Activated naive CD4-positive, alpha-beta T cell treated with anti-CD3 and anti-CD28 coated beads for 36 hours (primary cell): Measurements from ENCODE around the gene MBD5. TPM values are rescaled to one million over a fixed set of nuclear protein-coding genes. Genes with fewer than 3 reads are reported as not detected.

Experiments used
- CTCF ChIA-PET: fragments of 350-600 bp; sonication (Branson Sonifier 250); formaldehyde crosslinking; loops from one replicate; lab custom pipeline; 2021; ENCODE audit warnings: antibody characterized with exemption; lab: Charles Lee
- DNase-seq: peaks from one replicate; pipeline ENCODE4 v3.0.0-alpha.2; 2020
- H3K27ac Mint-ChIP-seq: one replicate; pipeline ENCODE4 v1.8.0; 2021; ENCODE audit warnings: mild to moderate bottlenecking, mixed read lengths
- H3K27me3 Mint-ChIP-seq: one replicate; pipeline ENCODE4 v1.8.0; 2021; ENCODE audit warnings: low read depth, mixed read lengths
- H3K36me3 Mint-ChIP-seq: one replicate; pipeline ENCODE4 v1.8.0; 2021; ENCODE audit warnings: low read depth, mixed read lengths
- H3K4me1 Mint-ChIP-seq: one replicate; pipeline ENCODE4 v1.8.0; 2021; ENCODE audit warnings: low read depth, mixed read lengths
- H3K4me3 Mint-ChIP-seq: one replicate; pipeline ENCODE4 v1.8.0; 2021; ENCODE audit warnings: mild to moderate bottlenecking, moderate library complexity, mixed read lengths
- H3K9me3 Mint-ChIP-seq: one replicate; pipeline ENCODE4 v1.8.0; 2021; ENCODE audit warnings: mixed read lengths
- intact Hi-C: fragments of 100-400 bp; cut with micrococcal nuclease; formaldehyde crosslinking; loops from one replicate; pipeline ENCODE4 v1.15.1; 2023
- total RNA-seq, 2 experiments: library from RNA; stranded (reverse); gene quantifications; one replicate each; pipeline ENCODE4 v1.2.3, GENCODE V29; 2021

Gene MBD5
- total RNA-seq, 2 experiments from 2014 or later: 19.6 to 20.2 TPM

GRCh38 chr2:148298196-148298595, 277.3 kb downstream of the MBD5 start:
- Mint-ChIP-seq H3K4me1 (no peaks in the 10 kb centered on the region), H3K4me3 (no peak overlapping the region), H3K27ac (no peak overlapping the region), H3K27me3 (no peaks in the 10 kb centered on the region), H3K9me3 (no peaks in the 10 kb centered on the region), H3K36me3 (peaks cover 8% of the 10 kb centered on the region)
- intact Hi-C loops: no loop called here
- DNase-seq: no peak
- CTCF ChIA-PET: no interaction called here

DNA sequence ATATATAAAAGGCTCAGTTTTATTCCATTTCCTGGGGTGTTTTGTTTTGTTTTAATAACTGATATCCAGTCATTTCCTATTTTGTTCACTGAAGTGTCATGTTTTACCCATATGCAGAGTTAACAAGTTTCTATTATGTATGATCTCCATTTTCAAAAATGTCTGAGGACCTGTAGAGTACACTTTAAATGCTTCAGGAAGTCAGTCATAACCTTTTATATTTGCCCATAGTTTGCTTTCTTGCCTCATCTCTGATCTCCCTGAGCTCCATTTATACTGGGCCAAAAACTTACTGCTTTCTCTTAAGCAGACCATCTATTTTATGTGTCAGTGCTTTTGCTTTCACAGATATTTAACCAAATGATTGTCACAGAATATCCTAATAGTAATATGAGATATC, 278.7 kb downstream of the MBD5 start:
- CTCF ChIA-PET: interaction anchor here (0.7 kb wide), 1 partner anchor 629 kb away, joined by 8 read pairs; no protein-coding TSS in a partner anchor
- H3K27me3 Mint-ChIP-seq: no peaks in the 10 kb centered on the region
- DNase-seq: no peak
- intact Hi-C loops: no loop called here
- no peak overlapping the region for H3K4me3 Mint-ChIP-seq
- H3K4me1 Mint-ChIP-seq: no peaks in the 10 kb centered on the region
- no peaks in the 10 kb centered on the region for H3K9me3 Mint-ChIP-seq
- H3K36me3 Mint-ChIP-seq: peaks cover 7% of the 10 kb centered on the region
- H3K27ac Mint-ChIP-seq: no peak overlapping the region

- no peaks in the 10 kb centered on the region for H3K27me3 Mint-ChIP-seq
- no peaks in the 10 kb centered on the region for H3K4me1 Mint-ChIP-seq
- peaks cover 7% of the 10 kb centered on the region for H3K36me3 Mint-ChIP-seq
- CTCF ChIA-PET: no interaction called here
- no peak overlapping the region for H3K27ac Mint-ChIP-seq
- no peaks in the 10 kb centered on the region for H3K9me3 Mint-ChIP-seq
- no peak overlapping the region for H3K4me3 Mint-ChIP-seq
- no peak for DNase-seq
- intact Hi-C loops: no loop called here
Observed at GRCh38 chr2:148300544-148300943, 279.7 kb downstream of the MBD5 start.

DNA sequence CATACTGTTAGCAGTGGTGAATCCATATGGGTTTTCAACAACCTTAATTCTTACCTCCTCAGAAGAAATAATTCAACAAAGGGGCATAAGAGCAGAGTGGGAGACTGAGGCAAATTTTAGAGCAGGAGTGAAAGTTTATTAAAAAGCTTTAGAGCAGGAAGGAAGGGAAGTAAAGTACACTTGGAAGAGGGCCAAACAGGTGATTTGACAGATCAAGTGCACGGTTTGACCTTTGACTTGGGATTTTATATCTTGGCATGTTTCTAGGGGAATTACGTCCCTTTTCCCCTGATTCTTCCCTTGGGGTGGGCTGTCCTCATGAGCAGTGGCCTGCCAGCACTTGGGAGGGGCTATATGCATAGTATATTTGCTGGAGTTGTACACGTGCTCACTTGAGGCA, 280.5 kb downstream of the MBD5 start:
- Mint-ChIP-seq H3K4me3 (no peak overlapping the region), H3K27me3 (no peaks in the 10 kb centered on the region), H3K27ac (no peak overlapping the region), H3K9me3 (no peaks in the 10 kb centered on the region), H3K36me3 (peaks cover 6% of the 10 kb centered on the region), H3K4me1 (no peaks in the 10 kb centered on the region)
- CTCF ChIA-PET: no interaction called here
- intact Hi-C loops: no loop called here
- no peak for DNase-seq

- intact Hi-C loops: no loop called here
- Mint-ChIP-seq H3K4me3 (no peak overlapping the region), H3K27ac (no peak overlapping the region), H3K27me3 (no peaks in the 10 kb centered on the region), H3K36me3 (peaks cover 6% of the 10 kb centered on the region), H3K9me3 (no peaks in the 10 kb centered on the region), H3K4me1 (no peaks in the 10 kb centered on the region)
- CTCF ChIA-PET: no interaction called here
- no peak for DNase-seq
Observed at GRCh38 chr2:148302526-148302925, 281.6 kb downstream of the MBD5 start.

DNA sequence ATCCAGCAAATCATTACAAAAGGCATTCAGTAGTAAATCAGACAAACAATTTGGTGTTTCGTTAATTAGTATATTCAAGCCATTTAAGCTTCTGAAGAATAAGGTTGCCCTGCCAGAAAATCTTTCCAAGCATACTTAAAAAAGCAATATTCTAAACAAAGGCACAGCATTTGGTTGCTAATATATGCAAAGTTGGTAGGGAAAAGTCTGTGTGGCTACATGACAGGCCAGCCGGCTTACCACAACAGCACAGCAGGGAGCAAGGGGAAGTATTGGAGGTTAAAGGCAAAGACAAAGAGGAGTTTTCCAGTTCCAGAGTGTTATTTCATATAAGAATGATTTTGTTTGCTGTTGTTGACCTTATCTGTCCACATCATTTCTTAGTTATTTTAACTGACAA, 282.3 kb downstream of the MBD5 start:
- H3K27me3 Mint-ChIP-seq: no peaks in the 10 kb centered on the region
- H3K9me3 Mint-ChIP-seq: peaks cover 2% of the 10 kb centered on the region
- peaks cover 6% of the 10 kb centered on the region for H3K36me3 Mint-ChIP-seq
- DNase-seq: no peak
- CTCF ChIA-PET: no interaction called here
- intact Hi-C loops: no loop called here
- no peak overlapping the region for H3K27ac Mint-ChIP-seq
- no peaks in the 10 kb centered on the region for H3K4me1 Mint-ChIP-seq
- no peak overlapping the region for H3K4me3 Mint-ChIP-seq

DNA sequence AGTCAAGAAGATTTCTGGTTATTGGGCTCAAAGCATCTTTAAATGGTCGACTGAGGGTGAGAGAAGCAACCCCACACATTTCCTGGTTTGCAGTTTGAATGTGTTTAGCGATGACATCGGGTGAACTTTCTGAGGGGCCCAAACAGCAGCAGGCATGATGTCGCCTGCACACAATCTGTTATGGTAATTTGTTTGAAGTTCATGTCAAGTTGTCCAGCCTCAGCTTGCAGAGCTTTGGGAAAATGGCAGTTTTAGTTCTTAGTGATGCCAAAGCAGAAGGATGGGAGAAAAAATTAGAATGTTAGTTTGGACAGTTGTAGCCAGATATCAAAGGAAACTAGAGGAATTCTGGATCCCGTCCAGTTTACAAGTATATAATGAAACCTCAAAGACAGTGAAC, 284.6 kb downstream of the MBD5 start:
- H3K4me3 Mint-ChIP-seq: no peak overlapping the region
- CTCF ChIA-PET: no interaction called here
- no peak overlapping the region for H3K27ac Mint-ChIP-seq
- H3K4me1 Mint-ChIP-seq: no peaks in the 10 kb centered on the region
- H3K27me3 Mint-ChIP-seq: no peaks in the 10 kb centered on the region
- DNase-seq: no peak
- intact Hi-C loops: no loop called here
- H3K36me3 Mint-ChIP-seq: peaks cover 3% of the 10 kb centered on the region
- peaks cover 2% of the 10 kb centered on the region for H3K9me3 Mint-ChIP-seq

DNA sequence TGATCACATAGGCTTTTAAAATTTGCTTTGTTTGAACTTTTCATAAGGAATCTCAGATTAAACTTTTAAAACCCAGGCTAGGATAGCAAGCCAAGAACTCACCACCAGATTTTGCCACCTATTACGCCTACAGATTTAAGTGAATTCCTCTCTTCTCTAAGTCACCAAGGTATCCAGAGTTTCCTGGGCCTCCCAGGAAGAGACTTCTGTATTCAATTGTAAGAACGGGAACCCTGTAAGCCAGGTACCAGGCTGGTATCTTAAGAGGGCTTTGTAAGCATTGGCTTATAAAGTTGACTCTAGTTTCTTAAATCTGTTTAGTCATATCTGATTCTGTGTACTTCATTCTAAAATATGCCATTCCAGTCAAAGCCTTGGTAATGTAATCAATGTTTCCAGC, 285.1 kb downstream of the MBD5 start:
- intact Hi-C loops: no loop called here
- Mint-ChIP-seq H3K9me3 (peaks cover 2% of the 10 kb centered on the region), H3K27ac (no peak overlapping the region), H3K36me3 (peaks cover 3% of the 10 kb centered on the region), H3K27me3 (no peaks in the 10 kb centered on the region), H3K4me3 (no peak overlapping the region), H3K4me1 (no peaks in the 10 kb centered on the region)
- CTCF ChIA-PET: no interaction called here
- DNase-seq: no peak

DNA sequence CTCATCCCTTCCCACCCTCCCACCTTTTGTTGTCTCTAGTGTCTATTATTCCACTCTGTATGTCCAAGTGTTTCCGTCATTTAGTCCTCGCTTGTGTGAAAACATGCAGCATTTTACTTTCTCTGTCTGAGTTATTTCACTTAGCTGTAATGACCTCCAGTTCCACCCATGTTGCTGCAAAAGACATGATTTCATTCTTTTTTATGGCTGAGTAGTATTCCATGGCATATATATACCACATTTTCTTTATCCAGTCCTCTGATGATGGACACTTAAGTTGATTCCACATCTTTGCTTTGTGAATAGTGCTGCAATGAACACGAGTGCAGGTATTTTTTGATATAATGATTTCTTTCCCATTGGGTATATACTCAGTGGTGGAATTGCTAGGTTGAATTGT, 296.7 kb downstream of the MBD5 start:
- H3K27me3 Mint-ChIP-seq: no peaks in the 10 kb centered on the region
- CTCF ChIA-PET: no interaction called here
- no peak for DNase-seq
- intact Hi-C loops: no loop called here
- no peaks in the 10 kb centered on the region for H3K4me1 Mint-ChIP-seq
- H3K9me3 Mint-ChIP-seq: no peaks in the 10 kb centered on the region
- H3K4me3 Mint-ChIP-seq: no peak overlapping the region
- H3K27ac Mint-ChIP-seq: no peak overlapping the region
- peaks cover 27% of the 10 kb centered on the region for H3K36me3 Mint-ChIP-seq

DNA sequence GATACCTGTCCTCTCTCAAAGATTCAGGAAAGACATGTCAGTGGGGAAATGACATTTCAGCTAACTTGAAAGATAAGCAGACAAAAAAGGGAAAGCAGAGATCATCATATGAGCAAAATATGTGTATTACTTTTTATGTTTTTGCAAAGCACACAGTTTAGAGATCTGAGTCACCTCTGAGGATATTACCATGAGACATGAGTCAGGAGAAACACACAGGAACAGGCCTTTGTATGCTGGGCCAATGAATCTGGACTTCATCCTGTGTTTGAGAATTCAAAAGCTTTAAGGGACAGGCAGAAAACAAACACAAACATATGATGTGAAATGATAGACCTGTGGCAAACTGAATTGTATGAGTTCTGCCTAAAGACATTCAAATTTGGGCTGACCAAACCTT, 317.6 kb downstream of the MBD5 start:
- H3K4me3 Mint-ChIP-seq: no peak overlapping the region
- intact Hi-C loops: no loop called here
- H3K9me3 Mint-ChIP-seq: peaks cover 3% of the 10 kb centered on the region
- peaks cover 3% of the 10 kb centered on the region for H3K4me1 Mint-ChIP-seq
- no peaks in the 10 kb centered on the region for H3K27me3 Mint-ChIP-seq
- CTCF ChIA-PET: interaction anchor here (1.0 kb wide), 1 partner anchor 170 kb away, joined by 3 read pairs; no protein-coding TSS in a partner anchor
- DNase-seq: no peak
- H3K27ac Mint-ChIP-seq: no peak overlapping the region
- H3K36me3 Mint-ChIP-seq: peaks cover 26% of the 10 kb centered on the region

- Mint-ChIP-seq H3K27ac (no peak overlapping the region), H3K4me1 (peaks cover 8% of the 10 kb centered on the region), H3K4me3 (no peak overlapping the region), H3K36me3 (peaks cover 23% of the 10 kb centered on the region), H3K9me3 (peaks cover 4% of the 10 kb centered on the region), H3K27me3 (no peaks in the 10 kb centered on the region)
- CTCF ChIA-PET: no interaction called here
- intact Hi-C loops: no loop called here
- DNase-seq: no peak
Observed at GRCh38 chr2:148342086-148342485, 321.2 kb downstream of the MBD5 start.

DNA sequence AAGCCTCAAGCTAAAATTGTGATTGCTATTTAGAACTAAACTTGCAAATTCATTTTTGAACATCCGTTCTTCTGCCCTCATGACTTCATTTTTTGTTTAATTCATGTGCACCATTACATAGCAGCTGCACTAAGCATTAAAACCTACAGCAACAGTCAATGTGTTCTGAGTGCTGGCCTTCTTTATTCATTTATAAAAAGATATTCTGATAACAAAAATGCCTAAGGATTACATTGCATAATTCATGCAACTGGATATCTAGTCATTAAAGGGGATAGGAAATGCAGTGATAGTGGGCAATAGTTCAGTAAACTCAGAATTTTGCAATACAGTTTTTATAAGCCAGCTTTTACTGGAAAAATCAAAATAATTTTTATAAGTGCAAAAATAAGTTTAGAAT, 329.3 kb downstream of the MBD5 start:
- Mint-ChIP-seq H3K9me3 (peaks cover 12% of the 10 kb centered on the region), H3K4me3 (no peak overlapping the region), H3K27me3 (no peaks in the 10 kb centered on the region), H3K27ac (no peak overlapping the region), H3K36me3 (peaks cover 18% of the 10 kb centered on the region), H3K4me1 (peaks cover 4% of the 10 kb centered on the region)
- CTCF ChIA-PET: no interaction called here
- intact Hi-C loops: no loop called here
- no peak for DNase-seq

DNA sequence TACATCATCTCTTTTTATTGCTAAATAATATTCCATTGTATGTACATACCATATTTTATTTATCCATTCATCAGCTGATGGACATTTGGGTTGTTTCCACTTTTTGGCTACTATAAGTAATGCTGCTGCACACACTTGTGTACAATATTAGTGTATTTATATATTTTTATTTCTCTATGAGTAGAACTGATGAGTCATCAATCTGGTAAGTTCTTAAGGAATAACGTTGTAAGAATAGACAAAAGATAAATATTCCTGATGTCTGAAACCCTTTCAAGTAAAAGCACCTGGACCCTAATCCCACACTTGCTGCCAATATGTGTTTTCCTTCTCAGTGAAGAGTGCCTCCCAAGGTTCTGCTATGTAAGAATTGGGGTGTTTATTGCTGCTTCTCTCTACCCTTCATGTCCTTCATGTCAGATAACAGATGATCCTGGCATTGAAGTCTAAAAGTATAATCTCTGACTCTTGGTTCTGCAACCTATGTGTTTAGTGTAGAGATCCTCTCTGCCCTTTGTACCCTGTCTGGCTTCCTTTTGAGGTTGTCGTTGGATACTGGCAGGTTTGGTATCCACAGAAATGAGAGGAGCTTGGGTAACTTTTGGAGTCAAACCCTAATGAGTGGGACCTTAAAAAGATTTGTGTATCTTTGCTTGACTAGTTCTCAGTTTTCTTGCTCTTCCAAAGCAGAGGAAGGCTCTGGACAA, 330.7 kb downstream of the MBD5 start:
- no peak overlapping the region for H3K27ac Mint-ChIP-seq
- CTCF ChIA-PET: no interaction called here
- peaks cover 20% of the 10 kb centered on the region for H3K36me3 Mint-ChIP-seq
- peaks cover 13% of the 10 kb centered on the region for H3K9me3 Mint-ChIP-seq
- intact Hi-C loops: no loop called here
- no peak overlapping the region for H3K4me3 Mint-ChIP-seq
- H3K27me3 Mint-ChIP-seq: no peaks in the 10 kb centered on the region
- no peak for DNase-seq
- H3K4me1 Mint-ChIP-seq: no peaks in the 10 kb centered on the region
